T-cell (primary cell): ENCODE results near the gene SLC25A4. TPM values are rescaled to one million over a fixed set of nuclear protein-coding genes. Genes with fewer than 3 reads are reported as not detected.
"Not testable (repeated sequence)": the region's sequence is repeated elsewhere in the genome, so short reads cannot be mapped to it uniquely, and the experiment has no call there.

Experiments used
- ATAC-seq, 4 experiments: fragments of 200-7000 bp in 3 of 4; fragments of 150-1000 bp in 1 of 4; cut with Tn5 transposase; replicated peaks in 1 of 4; 1 replicate in 3 of 4; 2 replicates in 1 of 4; pipeline ENCODE4 v1.10.0; 2021; ENCODE audit warnings: moderate library complexity in 3 of 4, mild to moderate bottlenecking in 2 of 4, moderate number of reproducible peaks in 1 of 4
- CTCF ChIA-PET, 2 donors: fragments of 300-600 bp; sonication (Branson Sonifier 250); formaldehyde crosslinking; loops; one replicate each; lab custom pipeline; 2022; ENCODE audit warnings: antibody characterized with exemption in 2 of 2; lab: Charles Lee
- POLR2A ChIA-PET, 2 donors: fragments of 300-600 bp; sonication (Branson Sonifier 250); formaldehyde crosslinking; loops; one replicate each; lab custom pipeline; 2022; ENCODE audit warnings: antibody characterized with exemption in 2 of 2; lab: Charles Lee
- DNase-seq, 35 experiments: peaks; one replicate each; pipeline versions ENCODE4 v3.0.0 to v3.0.0-alpha.2; 2013 to 2023
- H3K27ac ChIP-seq: one replicate; pipeline ENCODE4 v1.5.1; 2013; ENCODE audit warnings: low read length
- H3K27me3 ChIP-seq, 2 experiments: replicated peaks in 1 of 2; 1 replicate in 1 of 2; 2 replicates in 1 of 2; pipeline versions ENCODE4 v1.6.1 to v1.7.0; 2013; ENCODE audit warnings: low read length in 1 of 2, mixed read lengths in 1 of 2; ENCODE audit not compliant: control insufficient read depth in 2 of 2, insufficient read depth in 2 of 2; ENCODE audit errors: extremely low read depth in 1 of 2
- H3K36me3 ChIP-seq, 2 donors: 1 replicate in 1 of 2; 2 replicates in 1 of 2; pipeline versions ENCODE4 v1.6.1 to v1.7.0; 2013; ENCODE audit warnings: low read length in 1 of 2; ENCODE audit not compliant: control insufficient read depth in 2 of 2, insufficient read depth in 1 of 2; ENCODE audit errors: extremely low read depth in 1 of 2
- H3K4me1 ChIP-seq, 2 experiments: 1 replicate in 1 of 2; 2 replicates in 1 of 2; pipeline versions ENCODE4 v1.6.1 to v1.7.0; 2013; ENCODE audit warnings: low read length in 2 of 2, mixed read lengths in 1 of 2; ENCODE audit not compliant: insufficient read depth in 2 of 2, control insufficient read depth in 1 of 2; ENCODE audit errors: extremely low read depth in 1 of 2
- H3K4me3 ChIP-seq, 2 donors: 1 replicate in 1 of 2; 2 replicates in 1 of 2; pipeline versions ENCODE4 v1.5.1 to v1.7.0; 2013; ENCODE audit warnings: mild to moderate bottlenecking in 2 of 2, low read length in 1 of 2, moderate library complexity in 1 of 2; ENCODE audit not compliant: control insufficient read depth in 1 of 2; ENCODE audit errors: extremely low read depth in 1 of 2
- H3K9me3 ChIP-seq: 2 replicates; pipeline ENCODE4 v1.7.0; 2013
- H3K27ac Mint-ChIP-seq, 2 donors: one replicate each; pipeline ENCODE4 v1.8.0; 2020 to 2021; ENCODE audit warnings: mild to moderate bottlenecking in 2 of 2, mixed read lengths in 2 of 2
- H3K27me3 Mint-ChIP-seq, 2 donors: one replicate each; pipeline ENCODE4 v1.8.0; 2021 to 2022; ENCODE audit warnings: mixed read lengths in 2 of 2
- H3K36me3 Mint-ChIP-seq: one replicate; pipeline ENCODE4 v1.8.0; 2021; ENCODE audit warnings: mixed read lengths
- H3K4me1 Mint-ChIP-seq, 3 donors: one replicate each; pipeline ENCODE4 v1.8.0; 2020 to 2022; ENCODE audit warnings: mixed read lengths in 3 of 3, mild to moderate bottlenecking in 1 of 3
- H3K4me3 Mint-ChIP-seq, 3 donors: one replicate each; pipeline ENCODE4 v1.8.0; 2020 to 2022; ENCODE audit warnings: mild to moderate bottlenecking in 3 of 3, mixed read lengths in 3 of 3, moderate library complexity in 3 of 3
- H3K9me3 Mint-ChIP-seq, 3 donors: one replicate each; pipeline ENCODE4 v1.8.0; 2020 to 2022; ENCODE audit warnings: mixed read lengths in 3 of 3
- WGBS: methylation state at CpG from one replicate; pipeline ENCODE4 v1.1.5; 2013; ENCODE audit warnings: missing lambda C conversion rate; ENCODE audit not compliant: insufficient coverage; 5-methylcytosine and 5-hydroxymethylcytosine counted together
- total RNA-seq, 35 experiments: library from RNA in 6 of 35; stranded (reverse) in 6 of 35; fragments of 120-200 nt in 1 of 35; gene quantifications; one replicate each; pipeline versions ENCODE4 v1.2.1 to v1.2.4 and lab custom pipeline; 2013 to 2026

Gene SLC25A4
- total RNA-seq, 5 donors from 2014 or later (not counting 1 experiment from before 2014, with no cell fraction given), result 4.5 to 7.2 (median 5.6) TPM

- Histone ChIP-seq H3K27ac (no peak overlapping the region), H3K4me3 (no peak overlapping the region), H3K9me3 (no peaks in the 10 kb centered on the region), H3K36me3 (peaks cover 4 to 31% of the 10 kb centered on the region in 2 donors), H3K27me3 (no peaks in the 10 kb centered on the region), H3K4me1 (peaks cover 0 to 5% of the 10 kb centered on the region in 2 experiments)
- Mint-ChIP-seq H3K36me3 (peaks cover 37% of the 10 kb centered on the region), H3K4me1 (peaks cover 47 to 53% (median 50%) of the 10 kb centered on the region in 3 donors), H3K27me3 (no peaks in the 10 kb centered on the region), H3K9me3 (no peaks in the 10 kb centered on the region), H3K4me3 (no peak overlapping the region), H3K27ac (peak overlapping the region in 1 of 2 donors; percentile 46)
- ChIA-PET CTCF (interaction anchor here (0.6 to 1.0 kb wide), 4 partner anchors 8 to 1689 kb away, joined by 3 to 5 read pairs (median 4); no protein-coding TSS in a partner anchor), POLR2A (interaction anchor here (0.6 kb wide), 2 partner anchors 53 to 68 kb away, joined by 4 to 5 read pairs; no protein-coding TSS in a partner anchor)
- no CpG with 5 or more reads among the region's 1 CpG for WGBS
- DNase-seq (no peak), ATAC-seq (no peak)
Measured at GRCh38 chr4:185192059-185192458, 49.0 kb downstream of the SLC25A4 start.

- no peaks in the 10 kb centered on the region for H3K9me3 Mint-ChIP-seq
- H3K4me3 ChIP-seq, result no peak overlapping the region
- ChIA-PET CTCF (no interaction called here), POLR2A (interaction anchor here in 1 of 2 donors (0.6 kb wide), 1 partner anchor 20 kb away, joined by 3 read pairs; no protein-coding TSS in a partner anchor)
- peaks cover 0 to 13% of the 10 kb centered on the region in 2 donors for H3K36me3 ChIP-seq
- H3K36me3 Mint-ChIP-seq, result peaks cover 25% of the 10 kb centered on the region
- H3K9me3 ChIP-seq, result no peaks in the 10 kb centered on the region
- H3K4me3 Mint-ChIP-seq, result no peak overlapping the region
- no peak for ATAC-seq
- WGBS, result 88% methylated on average over 2 of the region's 9 CpGs
- peaks cover 0 to 4% of the 10 kb centered on the region in 2 experiments for H3K4me1 ChIP-seq
- H3K27me3 Mint-ChIP-seq, result no peaks in the 10 kb centered on the region
- no peaks in the 10 kb centered on the region for H3K27me3 ChIP-seq
- H3K27ac ChIP-seq, result no peak overlapping the region
- peak overlapping the region in 1 of 2 donors; percentile 39 for H3K27ac Mint-ChIP-seq
- DNase-seq, result no peak
- peaks cover 40 to 46% (median 43%) of the 10 kb centered on the region in 3 donors for H3K4me1 Mint-ChIP-seq
Measured at GRCh38 chr4:185194924-185195888, 52.1 kb downstream of the SLC25A4 start.

GRCh38 chr4:185196437-185196836, 53.4 kb downstream of the SLC25A4 start:
- H3K4me3 Mint-ChIP-seq, result no peak overlapping the region
- H3K9me3 Mint-ChIP-seq, result no peaks in the 10 kb centered on the region
- peak overlapping the region in 1 of 2 donors; percentile 55 for H3K27ac Mint-ChIP-seq
- no peak for ATAC-seq
- Histone ChIP-seq H3K27ac (no peak overlapping the region), H3K27me3 (no peaks in the 10 kb centered on the region), H3K9me3 (no peaks in the 10 kb centered on the region), H3K4me3 (no peak overlapping the region), H3K4me1 (no peaks in the 10 kb centered on the region), H3K36me3 (peaks cover 0 to 4% of the 10 kb centered on the region in 2 donors)
- peaks cover 16% of the 10 kb centered on the region for H3K36me3 Mint-ChIP-seq
- DNase-seq, result no peak
- no CpG with 5 or more reads among the region's 2 CpGs for WGBS
- POLR2A ChIA-PET, result interaction anchor here in 1 of 2 donors (0.6 kb wide), 2 partner anchors 12 to 199 kb away, joined by 4 read pairs; no protein-coding TSS in a partner anchor
- H3K4me1 Mint-ChIP-seq, result peaks cover 44 to 45% (median 44%) of the 10 kb centered on the region in 3 donors
- no peaks in the 10 kb centered on the region for H3K27me3 Mint-ChIP-seq
- CTCF ChIA-PET, result interaction anchor here (1.1 to 1.7 kb wide), 3 partner anchors 11 to 386 kb away, joined by 3 to 6 read pairs (median 6); no protein-coding TSS in a partner anchor

- H3K9me3 ChIP-seq, H3K27me3 ChIP-seq, CTCF ChIA-PET, DNase-seq, ATAC-seq, H3K27me3 Mint-ChIP-seq, H3K9me3 Mint-ChIP-seq, H3K27ac Mint-ChIP-seq, H3K4me3 ChIP-seq, H3K27ac ChIP-seq, H3K36me3 ChIP-seq, H3K4me3 Mint-ChIP-seq: not testable (repeated sequence)
- Mint-ChIP-seq H3K36me3 (peaks cover 12% of the 10 kb centered on the region), H3K4me1 (peaks cover 46 to 54% (median 52%) of the 10 kb centered on the region in 3 donors)
- H3K4me1 ChIP-seq, result peaks cover 12 to 13% of the 10 kb centered on the region in 2 experiments
- 95% methylated on average over 4 of the region's 4 CpGs for WGBS
- POLR2A ChIA-PET, result interaction anchor here (0.6 to 0.7 kb wide), 4 partner anchors 13 to 1504 kb away, joined by 3 to 9 read pairs (median 3); no protein-coding TSS in a partner anchor
Measured at GRCh38 chr4:185198189-185198588, 55.1 kb downstream of the SLC25A4 start.

Other genes with a start within 250 kb of the SLC25A4 start
- not detected for gene HELT, start 124.8 kb upstream of the SLC25A4 start, total RNA-seq
- 10 to 100 TPM; 29.8 to 35.3 (median 31.8) TPM for gene CFAP97, start 60.7 kb downstream of the SLC25A4 start, total RNA-seq
- gene SNX25, start 66.3 kb downstream of the SLC25A4 start, total RNA-seq, result 10 to 100 TPM; 14.0 to 19.3 (median 16.4) TPM